HCT116 (cell line): Measurements from ENCODE around the gene STAU1. TPM values are rescaled to one million over a fixed set of nuclear protein-coding genes. Genes with fewer than 3 reads are reported as not detected.

Experiments
- ATAC-seq: fragments of 200-7000 bp; cut with Tn5 transposase; 2 replicates; pipeline ENCODE4 v1.9.1; 2020; ENCODE audit warnings: mild to moderate bottlenecking, moderate library complexity
- BruUV-seq: library from RNA; stranded (reverse); fragments of 400-500 nt; replicated peaks from 2 replicates; lab custom pipeline; 2021; lab: Mats Ljungman, UMichigan
- CTCF ChIA-PET: fragments of 300-600 bp; sonication (Branson Sonifier 250); formaldehyde crosslinking; loops from one replicate; lab custom pipeline; 2021; ENCODE audit warnings: antibody characterized with exemption; lab: Charles Lee
- POLR2A ChIA-PET: fragments of 300-600, 350-600 bp; sonication (Branson Sonifier 250); formaldehyde crosslinking; loops from one replicate; lab custom pipeline; 2021; ENCODE audit warnings: antibody characterized with exemption; lab: Charles Lee
- RAD21 ChIA-PET, 2 experiments: fragments of 300-600 bp; sonication (Branson Sonifier 250); formaldehyde crosslinking; loops; one replicate each; lab custom pipeline; 2023; ENCODE audit warnings: low total read pairs in 2 of 2; ENCODE audit not compliant: uncharacterized antibody in 2 of 2, unreplicated experiment in 2 of 2, low non-redundant PET in 1 of 2; lab: Charles Lee
- DNase-seq: peaks from one replicate; pipeline ENCODE4 v3.0.0-alpha.2; 2010; ENCODE audit warnings: low read depth, low spot score
- H2AFZ ChIP-seq: fragments of 200-600 bp; shearing (Covaris generic), sonication (generic); 2 replicates; pipeline ENCODE4 v1.6.1; 2017; ENCODE audit warnings: low read depth, mixed run types, mixed read lengths, antibody characterized with exemption, low read length; ENCODE audit not compliant: poor library complexity, severe bottlenecking
- H3K27ac ChIP-seq: 2 replicates; pipeline ENCODE4 v1.5.1; 2012; ENCODE audit warnings: low read depth, low read length
- H3K27me3 ChIP-seq: fragments of 200-600 bp; sonication (generic); 2 replicates; pipeline ENCODE4 v1.6.1; 2016; ENCODE audit warnings: mixed run types, low read length, mixed read lengths; ENCODE audit not compliant: insufficient read depth
- H3K36me3 ChIP-seq, 2 experiments: fragments of 200-500 bp in 1 of 2; fragments of 200-600 bp in 1 of 2; sonication (Bioruptor generic) in 1 of 2; sonication (generic) in 1 of 2; 2 replicates each; pipeline versions ENCODE4 v1.5.1 to v1.6.1; 2014 to 2016; ENCODE audit warnings: low read length in 2 of 2, inconsistent platforms in 1 of 2, mixed read lengths in 1 of 2, mixed run types in 1 of 2; ENCODE audit not compliant: insufficient read depth in 2 of 2, control insufficient read depth in 1 of 2
- H3K4me1 ChIP-seq, 2 experiments: fragments of 200-600 bp in 1 of 2; sonication (generic) in 1 of 2; 2 replicates each; pipeline versions ENCODE4 v1.5.1 to v1.6.1; 2012 to 2017; ENCODE audit warnings: low read length in 2 of 2, inconsistent platforms in 1 of 2, mild to moderate bottlenecking in 1 of 2, mixed read lengths in 1 of 2, mixed run types in 1 of 2, moderate library complexity in 1 of 2; ENCODE audit not compliant: insufficient read depth in 2 of 2, control insufficient read depth in 1 of 2
- H3K4me2 ChIP-seq: fragments of 200-600 bp; sonication (generic); 2 replicates; pipeline ENCODE4 v1.6.1; 2017; ENCODE audit warnings: mixed run types, low read length, mixed read lengths
- H3K4me3 ChIP-seq, 2 experiments: fragments of 200-600 bp in 1 of 2; sonication (generic) in 1 of 2; replicated peaks in 1 of 2; 2 replicates each; pipeline ENCODE4 v1.5.1; 2011 to 2016; ENCODE audit warnings: low read length in 2 of 2, control low read depth in 1 of 2, low read depth in 1 of 2, mild to moderate bottlenecking in 1 of 2, mixed read lengths in 1 of 2, mixed run types in 1 of 2
- H3K79me2 ChIP-seq: fragments of 200-600 bp; sonication (generic); 2 replicates; pipeline ENCODE4 v1.6.1; 2017; ENCODE audit warnings: mild to moderate bottlenecking, mixed run types, low read length, moderate library complexity, mixed read lengths; ENCODE audit not compliant: insufficient read depth
- H3K9ac ChIP-seq: fragments of 200-600 bp; sonication (generic); 2 replicates; pipeline ENCODE4 v1.6.1; 2016; ENCODE audit warnings: low read length, mixed read lengths
- H3K9me2 ChIP-seq: fragments of 200-600 bp; sonication (generic), shearing (Covaris generic); 2 replicates; pipeline ENCODE4 v1.6.1; 2017; ENCODE audit warnings: mixed run types, mild to moderate bottlenecking, moderate library complexity; ENCODE audit not compliant: insufficient read depth
- H3K9me3 ChIP-seq, 2 experiments: fragments of 200-500 bp in 1 of 2; fragments of 200-600 bp in 1 of 2; sonication (Bioruptor generic) in 1 of 2; sonication (generic) in 1 of 2; 2 replicates each; pipeline ENCODE4 v1.6.1; 2014 to 2017; ENCODE audit warnings: low read length in 2 of 2, mixed read lengths in 2 of 2, inconsistent platforms in 1 of 2, low read depth in 1 of 2, mild to moderate bottlenecking in 1 of 2, mixed run types in 1 of 2, moderate library complexity in 1 of 2; ENCODE audit not compliant: control insufficient read depth in 1 of 2, insufficient read depth in 1 of 2
- H4K20me1 ChIP-seq: fragments of 200-600 bp; sonication (generic), shearing (Covaris generic); 2 replicates; pipeline ENCODE4 v1.6.1; 2017; ENCODE audit warnings: mixed run types, mild to moderate bottlenecking, moderate library complexity; ENCODE audit not compliant: insufficient read depth
- ATF3 ChIP-seq: IDR thresholded peaks from 2 replicates; pipeline ENCODE4 v1.6.1; 2012
- CEBPB ChIP-seq: IDR thresholded peaks from 2 replicates; pipeline ENCODE4 v1.6.1; 2012; ENCODE audit warnings: low read depth
- EGR1 ChIP-seq: IDR thresholded peaks from 2 replicates; pipeline ENCODE4 v1.6.1; 2012; ENCODE audit warnings: low read depth
- ELF1 ChIP-seq: IDR thresholded peaks from 2 replicates; pipeline ENCODE4 v1.6.1; 2012; ENCODE audit warnings: low read depth, borderline replicate concordance
- EZH2 ChIP-seq: fragments of 200-600 bp; sonication (generic); IDR thresholded peaks from 2 replicates; pipeline ENCODE4 v1.6.1; 2017; ENCODE audit warnings: antibody characterized with exemption, mixed run types
- MAX ChIP-seq: IDR thresholded peaks from 2 replicates; pipeline ENCODE4 v1.6.1; 2012
- POLR2A ChIP-seq: IDR thresholded peaks from 2 replicates; pipeline ENCODE4 v1.7.0; 2011; ENCODE audit warnings: borderline replicate concordance; ENCODE audit not compliant: insufficient read depth, insufficient read length; ENCODE audit errors: extremely low read depth
- REST ChIP-seq: IDR thresholded peaks from 2 replicates; pipeline ENCODE4 v1.6.1; 2012; ENCODE audit warnings: low read depth
- SP1 ChIP-seq: IDR thresholded peaks from 2 replicates; pipeline ENCODE4 v1.6.1; 2012; ENCODE audit warnings: low read depth
- YY1 ChIP-seq: IDR thresholded peaks from 2 replicates; pipeline ENCODE4 v1.6.1; 2011; ENCODE audit warnings: low read length, low read depth, moderate library complexity, mild to moderate bottlenecking; ENCODE audit not compliant: insufficient replicate concordance; ENCODE audit errors: extremely low read depth
- ZBTB33 ChIP-seq: IDR thresholded peaks from 2 replicates; pipeline ENCODE4 v1.6.1; 2011; ENCODE audit warnings: mild to moderate bottlenecking, low read length, moderate library complexity; ENCODE audit not compliant: insufficient replicate concordance; ENCODE audit errors: extremely low read depth
- intact Hi-C: fragments of 100-400 bp; cut with micrococcal nuclease; formaldehyde crosslinking; loops from 2 replicates; pipeline ENCODE4 v1.10.0; 2022
- total RNA-seq: library from RNA; stranded (reverse); gene quantifications from one replicate; pipeline ENCODE4 v1.2.1, GENCODE V29; 2021; ENCODE audit not compliant: unreplicated experiment

The STAU1 gene
- total RNA-seq, 1 experiment from 2014 or later = 90.3 TPM

GRCh38 chr20:49214571-49214970, 26.4 kb upstream of the STAU1 start:
- Histone ChIP-seq H3K9ac (no peak overlapping the region), H3K36me3 (no peaks in the 10 kb centered on the region), H3K4me1 (peaks cover 12 to 14% of the 10 kb centered on the region in 2 experiments), H4K20me1 (no peaks in the 10 kb centered on the region; the same call in 1 of the 2 replicates), H3K4me2 (no peak overlapping the region), H3K9me3 (peaks cover 6 to 11% of the 10 kb centered on the region in 2 experiments; a peak in 2 of 4 replicates), H2AFZ (no peak overlapping the region), H3K9me2 (no peaks in the 10 kb centered on the region), H3K27ac (no peak overlapping the region), H3K27me3 (no peaks in the 10 kb centered on the region), H3K4me3 (no peak overlapping the region), H3K79me2 (peaks cover 3% of the 10 kb centered on the region)
- ATAC-seq (no peak), DNase-seq (no peak)
- POLR2A ChIA-PET = no interaction called here
- CTCF ChIA-PET = interaction anchor here (1.2 to 1.9 kb wide), 2 partner anchors 9 to 82 kb away, joined by 4 to 6 read pairs; no protein-coding TSS in a partner anchor
- no TSS peak for BruUV-seq
- TF ChIP-seq SP1 = no peak
- no peak for TF ChIP-seq CEBPB
- TF ChIP-seq EZH2 = no peak
- TF ChIP-seq ELF1 = no peak
- no peak for TF ChIP-seq REST
- no peak for TF ChIP-seq MAX
- TF ChIP-seq ZBTB33 = no peak
- no peak for TF ChIP-seq POLR2A
- TF ChIP-seq EGR1 = no peak
- no peak for TF ChIP-seq ATF3
- TF ChIP-seq YY1 = no peak
- intact Hi-C loops = no loop called here
- RAD21 ChIA-PET = no interaction called here
